Measurements from ENCODE around the gene MAMDC4. TPM values are rescaled to one million over a fixed set of nuclear protein-coding genes. Genes with fewer than 3 reads are reported as not detected.

MAMDC4 gene
- total RNA-seq, 1 donor = 1.1 TPM

Small RNA genes lying within 50 kb of the gene (small RNA-seq; reads per million reads assigned to genes)
- gene MIR4292 (not detected), gene MIR4479 (0.41 reads per million)

Other genes starting within 250 kb of the MAMDC4 start
- 272 TPM for gene EGFL7, start 189.4 kb upstream of the MAMDC4 start, total RNA-seq
- gene AGPAT2, start 164.9 kb upstream of the MAMDC4 start, total RNA-seq = 76.5 TPM
- gene DIPK1B, start 139.8 kb upstream of the MAMDC4 start, total RNA-seq = 227 TPM
- 1.3 TPM for gene LCN10, start 109.4 kb upstream of the MAMDC4 start, total RNA-seq
- gene LCN6, start 103.8 kb upstream of the MAMDC4 start, total RNA-seq = 0.81 TPM
- gene LCN8, start 94.1 kb upstream of the MAMDC4 start, total RNA-seq = not detected
- gene LCN15, start 87.8 kb upstream of the MAMDC4 start, total RNA-seq = not detected
- gene TMEM141, start 61.0 kb upstream of the MAMDC4 start, total RNA-seq = 47.1 TPM
- 1.6 TPM for gene CCDC183, start 56.0 kb upstream of the MAMDC4 start, total RNA-seq
- gene RABL6, start 44.4 kb upstream of the MAMDC4 start, total RNA-seq = 66.8 TPM
- gene AJM1, start 9.9 kb upstream of the MAMDC4 start, total RNA-seq = 0.27 TPM
- 36.9 TPM for gene PHPT1, start 2.9 kb upstream of the MAMDC4 start, total RNA-seq
- gene EDF1, start 14.0 kb downstream of the MAMDC4 start, total RNA-seq = 211 TPM
- gene TRAF2, start 34.2 kb downstream of the MAMDC4 start, total RNA-seq = 20.5 TPM
- gene FBXW5, start 92.4 kb downstream of the MAMDC4 start, total RNA-seq = 179 TPM
- 0.81 TPM for gene C8G, start 92.9 kb downstream of the MAMDC4 start, total RNA-seq
- gene LCN12, start 99.9 kb downstream of the MAMDC4 start, total RNA-seq = 0.54 TPM
- gene PTGDS, start 125.2 kb downstream of the MAMDC4 start, total RNA-seq = not detected
- not detected for gene LCNL1, start 130.6 kb downstream of the MAMDC4 start, total RNA-seq
- gene PAXX, start 140.1 kb downstream of the MAMDC4 start, total RNA-seq = 16.7 TPM
- gene CLIC3, start 144.2 kb downstream of the MAMDC4 start, total RNA-seq = 0.27 TPM
- 99.1 TPM for gene ABCA2, start 175.9 kb downstream of the MAMDC4 start, total RNA-seq
- 14.3 TPM for gene FUT7, start 179.7 kb downstream of the MAMDC4 start, total RNA-seq
- gene NPDC1, start 193.8 kb downstream of the MAMDC4 start, total RNA-seq = 51.2 TPM
- not detected for gene ENTPD2, start 201.7 kb downstream of the MAMDC4 start, total RNA-seq
- gene SAPCD2, start 218.2 kb downstream of the MAMDC4 start, total RNA-seq = 4.8 TPM
- gene UAP1L1, start 225.2 kb downstream of the MAMDC4 start, total RNA-seq = 14.8 TPM
- 70.8 TPM for gene MAN1B1, start 234.6 kb downstream of the MAMDC4 start, total RNA-seq

Measured in hematopoietic multipotent progenitor cell (in vitro differentiated cells).